ENCODE data around the gene CPED1.
A peak's percentile ranks its signal among the peaks of the same experiment; 100 is the strongest.

Gene CPED1

GRCh38 chr7:120988591-120989256 is at the start of gene CPED1:
CPED1 (plus strand) TSS chr7:120988711; CDS start chr7:120989622, 911 bp downstream.
- TF ChIP-seq CTCF (conservative IDR thresholded peaks at IDR 0.05; ENCODE audit: low read depth, low read length) = no peak
- peak within 1 kb of the TSS; percentile 64 for H3K4me3 ChIP-seq (ENCODE audit: low read depth, low read length)
- DNase-seq (ENCODE audit: low read depth) = peak; percentile 86

- H3K4me3 ChIP-seq (ENCODE audit: low read depth, low read length) = no peak overlapping the region
- DNase-seq (ENCODE audit: low read depth) = no peak
- no peak for TF ChIP-seq CTCF (conservative IDR thresholded peaks at IDR 0.05; ENCODE audit: low read depth, low read length)
Observed at GRCh38 chr7:120939345-120939744, 49.2 kb upstream of the CPED1 start.

- no peak overlapping the region for H3K4me3 ChIP-seq (ENCODE audit: low read depth, low read length)
- TF ChIP-seq CTCF (conservative IDR thresholded peaks at IDR 0.05; ENCODE audit: low read depth, low read length) = peak; percentile 31
- DNase-seq (ENCODE audit: low read depth) = peak; percentile 31
Observed at GRCh38 chr7:120941064-120941463, 47.4 kb upstream of the CPED1 start.

- no peak for TF ChIP-seq CTCF (conservative IDR thresholded peaks at IDR 0.05; ENCODE audit: low read depth, low read length)
- no peak for DNase-seq (ENCODE audit: low read depth)
- H3K4me3 ChIP-seq (ENCODE audit: low read depth, low read length) = no peak overlapping the region
Observed at GRCh38 chr7:120941856-120942255, 46.7 kb upstream of the CPED1 start.

GRCh38 chr7:120942861-120943260 is 45.6 kb upstream of the CPED1 start:
- TF ChIP-seq CTCF (conservative IDR thresholded peaks at IDR 0.05; ENCODE audit: low read depth, low read length) = no peak
- no peak for DNase-seq (ENCODE audit: low read depth)
- no peak overlapping the region for H3K4me3 ChIP-seq (ENCODE audit: low read depth, low read length)

GRCh38 chr7:120944826-120945562 is 43.5 kb upstream of the CPED1 start:
- no peak for DNase-seq (ENCODE audit: low read depth)
- TF ChIP-seq CTCF (conservative IDR thresholded peaks at IDR 0.05; ENCODE audit: low read depth, low read length) = no peak
- H3K4me3 ChIP-seq (ENCODE audit: low read depth, low read length) = no peak overlapping the region
